ENCODE measurements around the gene GALK2.
"Not testable (repeated sequence)": the region's sequence is repeated elsewhere in the genome, so short reads cannot be mapped to it uniquely, and the experiment has no call there.

GALK2 gene

DNA sequence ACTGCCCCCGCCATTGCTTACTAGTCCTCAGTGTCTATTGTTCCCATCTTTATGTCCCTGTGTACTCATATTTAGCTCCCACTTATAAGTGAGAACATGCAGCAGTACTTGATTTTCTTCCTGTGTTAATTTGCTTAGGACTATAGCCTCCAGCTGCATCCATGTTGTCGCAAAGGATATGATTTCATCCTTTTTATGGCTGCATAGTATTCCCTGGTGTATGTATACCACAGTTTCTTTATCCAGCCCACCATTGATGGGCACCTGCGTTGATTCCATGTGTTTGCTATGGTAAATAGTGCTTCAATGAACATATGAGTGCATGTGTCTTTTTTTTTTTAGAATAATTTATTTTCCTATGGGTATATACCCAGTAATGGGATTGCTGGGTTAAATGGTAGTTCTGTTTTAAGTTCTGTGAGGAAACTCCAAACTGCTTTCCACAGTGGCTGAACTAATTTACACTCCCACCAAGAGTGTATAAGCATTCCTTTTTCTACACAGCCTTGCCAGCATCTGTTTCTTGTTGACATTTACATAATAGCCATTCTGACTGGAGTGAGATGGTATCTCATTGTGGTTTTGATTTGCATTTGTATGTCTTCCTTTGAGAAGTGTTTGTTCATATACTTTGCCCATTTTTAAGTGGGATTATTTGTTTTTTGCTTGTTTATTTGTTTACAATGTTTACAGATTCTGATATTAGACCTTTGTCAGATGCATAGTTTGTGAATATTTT lies 53.7 kb downstream of the GALK2 start:
- DNase-seq (ENCODE audit: low spot score) = no peak

DNA sequence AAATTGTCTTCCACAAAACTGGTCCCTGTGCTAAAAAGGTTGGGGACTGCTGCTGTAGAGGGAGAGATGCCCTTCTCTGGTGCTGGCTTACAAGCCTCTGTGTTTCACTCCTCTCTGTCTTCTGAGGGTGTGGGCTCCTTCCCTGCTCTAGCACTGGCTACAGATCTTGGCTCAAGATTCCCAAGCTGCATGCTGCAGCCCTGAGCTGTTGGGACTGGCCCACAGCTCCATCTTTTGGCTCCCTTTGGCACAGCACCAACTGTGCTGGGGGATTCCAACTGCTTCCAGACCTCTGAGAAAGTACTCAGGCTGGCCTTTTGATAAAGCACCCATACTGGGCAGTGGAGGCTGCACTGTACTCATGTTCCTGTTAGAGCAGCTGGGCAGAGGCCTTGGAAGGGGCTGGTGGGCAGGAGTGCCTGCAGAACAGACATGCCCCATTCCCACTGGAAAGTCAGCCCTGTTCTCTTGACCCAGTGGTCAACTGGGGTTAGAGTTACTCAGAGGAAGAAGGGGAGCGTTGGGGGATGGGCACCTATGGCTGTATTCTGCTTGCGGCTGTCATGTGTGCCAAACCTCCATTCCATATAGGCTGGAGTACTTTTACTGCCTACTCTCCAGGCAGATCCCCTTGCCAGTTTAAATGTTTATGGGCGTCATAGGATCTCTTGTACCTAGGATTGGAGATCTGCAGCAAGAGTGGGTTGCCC lies 55.7 kb downstream of the GALK2 start:
- peak; percentile 69 for DNase-seq (ENCODE audit: low spot score)

DNA sequence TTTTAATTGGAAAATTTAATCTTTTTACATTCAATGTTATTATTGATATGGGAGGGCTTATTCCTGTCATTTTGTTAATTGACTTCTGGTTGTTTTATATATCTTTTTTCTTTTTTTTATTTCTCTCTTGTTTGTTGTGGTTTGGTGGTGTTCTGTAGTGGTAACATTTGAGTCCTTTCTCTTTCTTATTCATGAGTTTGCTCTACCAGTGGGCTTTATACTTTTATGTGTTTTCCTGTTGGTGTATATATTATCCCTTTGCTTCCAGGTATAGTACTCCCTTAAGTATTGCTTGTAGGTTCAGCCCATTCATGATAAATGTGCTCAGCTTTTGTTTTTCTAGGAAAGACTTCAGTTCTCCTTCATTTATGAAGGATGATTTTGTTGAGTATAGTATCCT lies 57.6 kb downstream of the GALK2 start:
- no peak for DNase-seq (ENCODE audit: low spot score)

DNA sequence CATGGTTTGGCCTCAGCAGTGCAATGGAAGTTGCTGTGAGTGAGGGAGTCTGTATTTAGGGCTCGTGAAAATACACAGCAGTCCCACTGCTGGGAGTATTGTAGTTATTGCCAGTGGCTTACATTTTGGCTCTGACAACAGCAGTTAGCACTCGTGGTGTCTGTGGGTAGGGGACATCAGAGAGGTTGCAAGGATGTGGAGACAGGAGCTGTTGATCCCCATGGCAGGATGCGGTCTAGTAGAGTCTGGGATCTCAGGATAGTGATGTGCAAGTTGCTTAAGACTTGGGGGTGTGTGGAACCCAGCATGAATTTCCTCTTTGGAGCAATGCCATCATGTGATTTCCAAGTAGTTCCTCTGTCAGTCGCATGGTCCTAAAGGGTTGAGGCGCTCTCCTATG lies 59.9 kb downstream of the GALK2 start:
- DNase-seq (ENCODE audit: low spot score) = no peak

- no peak for DNase-seq (ENCODE audit: low spot score)
Measured at GRCh38 chr15:49232236-49232806, 62.3 kb downstream of the GALK2 start.

DNA sequence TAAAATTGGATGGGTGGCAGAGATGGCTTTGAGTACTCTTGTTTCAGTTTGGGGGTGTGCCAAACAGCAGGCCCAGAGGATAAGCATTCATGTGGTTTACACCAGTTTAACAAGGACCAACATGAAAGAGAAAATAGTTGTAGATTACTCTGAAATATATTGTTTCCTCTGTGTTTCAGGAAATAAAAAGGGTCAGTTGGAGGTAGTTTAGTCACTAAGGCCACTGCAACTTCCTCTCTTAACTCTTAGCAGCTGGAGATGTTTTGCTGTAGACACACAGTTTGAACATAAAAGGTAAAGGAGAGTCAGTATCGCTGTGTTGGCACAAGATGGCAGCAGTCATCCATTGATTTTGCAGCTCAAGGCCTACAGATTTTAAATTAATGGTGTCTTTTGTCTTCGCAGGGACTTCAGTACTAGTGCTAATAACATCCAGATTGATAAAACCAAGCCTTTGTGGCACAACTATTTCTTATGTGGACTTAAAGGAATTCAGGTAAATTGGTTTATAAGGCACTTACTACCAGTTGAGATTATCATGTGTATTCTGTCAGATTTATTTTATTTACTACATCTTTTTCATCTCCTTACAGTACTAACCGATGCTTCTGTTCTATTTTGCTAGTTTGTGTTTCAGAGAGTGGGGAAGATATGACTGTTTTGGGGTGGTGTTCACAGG lies 65.5 kb downstream of the GALK2 start:
- peak; percentile 71 for DNase-seq (ENCODE audit: low spot score)

GRCh38 chr15:49236869-49237268 lies 66.8 kb downstream of the GALK2 start:
- no peak for DNase-seq (ENCODE audit: low spot score)

DNA sequence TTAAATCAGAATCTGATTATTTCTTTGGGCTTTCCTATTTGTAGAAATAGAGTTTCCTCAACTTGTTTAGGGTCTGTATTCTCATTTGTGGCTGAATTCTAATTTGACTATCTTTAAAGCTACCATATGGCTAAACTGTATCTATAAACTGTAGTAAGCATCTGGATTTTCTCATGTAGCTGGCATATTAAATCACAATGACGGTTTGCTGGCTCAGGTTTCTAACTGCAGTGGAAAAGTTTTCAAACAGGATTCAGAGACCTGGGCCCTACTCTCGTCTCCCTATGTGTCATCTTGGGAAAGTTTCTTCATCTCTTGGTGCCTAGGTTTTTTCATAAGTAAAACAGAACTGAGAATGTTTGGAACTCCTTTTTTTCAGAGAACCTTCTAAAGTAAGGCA lies 68.3 kb downstream of the GALK2 start:
- no peak for DNase-seq (ENCODE audit: low spot score)

DNA sequence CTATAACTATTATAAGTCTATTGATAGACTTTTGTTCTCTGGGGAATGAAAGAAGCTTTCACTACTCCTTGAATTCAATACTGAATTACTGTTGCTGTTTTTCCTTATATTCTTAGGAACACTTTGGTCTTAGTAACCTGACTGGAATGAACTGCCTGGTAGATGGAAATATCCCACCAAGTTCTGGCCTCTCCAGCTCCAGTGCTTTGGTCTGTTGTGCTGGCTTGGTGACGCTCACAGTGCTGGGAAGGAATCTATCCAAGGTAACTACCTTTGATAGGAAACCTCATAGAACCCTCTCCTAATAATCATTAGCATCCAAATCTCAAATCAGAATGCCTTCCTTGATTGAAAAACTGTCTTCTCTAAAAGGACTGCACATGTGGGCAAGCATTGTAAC lies 69.1 kb downstream of the GALK2 start:
- DNase-seq (ENCODE audit: low spot score) = no peak

GRCh38 chr15:49242820-49243219 lies 72.8 kb downstream of the GALK2 start:
- no peak for DNase-seq (ENCODE audit: low spot score)

DNA sequence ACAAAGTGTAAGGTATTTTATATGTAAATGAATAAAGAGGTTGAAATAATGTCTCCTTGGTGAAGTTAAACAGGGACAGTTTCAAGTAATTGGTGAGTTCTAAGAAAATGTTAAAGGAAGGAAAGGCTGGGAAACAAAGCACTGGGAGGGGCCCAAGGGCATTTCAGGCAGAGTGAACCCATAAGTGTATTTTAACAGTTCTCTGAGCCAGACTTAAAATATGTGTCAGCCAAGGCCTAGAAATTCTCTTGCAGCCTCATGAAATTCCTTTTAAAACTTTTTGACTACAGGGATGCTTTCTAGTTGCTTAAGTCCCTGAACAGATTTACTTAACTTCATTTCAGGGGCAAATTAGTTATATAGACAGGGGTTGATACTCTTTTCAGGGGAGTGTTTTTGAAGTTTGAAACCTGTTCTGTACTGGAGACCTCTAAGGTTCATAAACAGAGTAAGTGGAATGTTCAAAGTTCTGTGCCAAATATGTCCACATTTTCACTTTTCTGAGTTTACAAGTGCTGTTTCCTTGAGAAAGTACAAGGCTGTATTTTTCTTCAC lies 77.6 kb downstream of the GALK2 start:
- DNase-seq (ENCODE audit: low spot score) = no peak

DNA sequence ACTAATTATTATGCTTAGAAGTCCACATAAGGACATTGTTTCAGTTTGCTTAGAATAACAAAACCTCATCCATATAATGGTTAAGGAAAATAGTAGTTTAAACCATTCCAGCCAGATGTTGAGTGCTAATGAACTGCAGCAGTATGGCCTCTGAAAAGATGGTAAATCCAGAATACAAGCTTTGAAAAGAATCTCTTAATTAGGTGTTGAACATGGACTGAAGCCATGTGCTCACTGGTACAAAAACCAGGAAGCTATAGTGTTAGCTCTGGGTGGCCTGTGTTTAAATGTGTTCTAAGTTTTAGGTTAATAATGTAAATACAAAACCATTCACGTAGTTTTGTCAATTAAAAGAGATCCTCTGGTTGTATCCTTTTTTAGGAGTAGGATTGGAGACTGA lies 78.2 kb downstream of the GALK2 start:
- no peak for DNase-seq (ENCODE audit: low spot score)

DNA sequence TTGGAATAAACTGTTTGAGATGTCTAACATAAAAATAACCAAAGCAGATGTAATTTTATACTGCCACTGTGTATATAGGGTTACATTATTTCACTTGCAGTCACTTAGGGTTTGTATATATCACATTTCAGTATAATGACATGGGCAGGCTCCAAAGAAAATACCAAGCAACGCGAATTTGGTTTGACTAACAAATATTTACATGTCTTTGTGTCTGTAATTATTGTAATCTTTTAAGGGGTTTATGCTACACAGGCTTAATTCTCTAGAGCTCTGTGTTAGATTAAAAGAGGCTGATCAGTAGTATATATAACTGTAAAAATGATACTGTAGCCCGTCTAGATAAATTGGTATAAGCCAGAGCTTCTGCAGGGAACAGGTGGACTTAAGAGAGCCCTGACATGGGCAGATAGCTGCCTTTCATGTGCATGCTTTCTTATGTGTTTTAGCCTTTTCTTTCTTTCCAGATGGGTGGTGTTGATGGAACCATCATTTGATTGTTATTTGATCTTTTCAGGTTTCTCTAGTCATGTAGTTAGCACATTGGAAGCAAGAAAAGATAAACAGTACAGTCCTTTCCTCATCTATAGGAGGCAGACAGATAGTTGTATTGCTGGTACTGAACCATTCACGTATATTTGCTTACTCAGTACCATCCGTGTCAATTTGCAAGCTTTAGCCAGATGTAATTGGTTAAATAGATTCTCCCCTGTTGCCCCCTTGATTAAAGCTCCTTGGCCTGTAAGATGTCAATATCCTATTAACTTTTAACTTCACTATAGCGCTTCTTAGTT lies 86.1 kb downstream of the GALK2 start:
- DNase-seq (ENCODE audit: low spot score) = no peak

GRCh38 chr15:49265117-49265516 lies 95.1 kb downstream of the GALK2 start:
- DNase-seq (ENCODE audit: low spot score) = not testable (repeated sequence)

GRCh38 chr15:49265911-49266310 lies 95.9 kb downstream of the GALK2 start:
- no peak for DNase-seq (ENCODE audit: low spot score)

GRCh38 chr15:49270541-49271421 lies 100.7 kb downstream of the GALK2 start:
- DNase-seq (ENCODE audit: low spot score) = no peak

DNA sequence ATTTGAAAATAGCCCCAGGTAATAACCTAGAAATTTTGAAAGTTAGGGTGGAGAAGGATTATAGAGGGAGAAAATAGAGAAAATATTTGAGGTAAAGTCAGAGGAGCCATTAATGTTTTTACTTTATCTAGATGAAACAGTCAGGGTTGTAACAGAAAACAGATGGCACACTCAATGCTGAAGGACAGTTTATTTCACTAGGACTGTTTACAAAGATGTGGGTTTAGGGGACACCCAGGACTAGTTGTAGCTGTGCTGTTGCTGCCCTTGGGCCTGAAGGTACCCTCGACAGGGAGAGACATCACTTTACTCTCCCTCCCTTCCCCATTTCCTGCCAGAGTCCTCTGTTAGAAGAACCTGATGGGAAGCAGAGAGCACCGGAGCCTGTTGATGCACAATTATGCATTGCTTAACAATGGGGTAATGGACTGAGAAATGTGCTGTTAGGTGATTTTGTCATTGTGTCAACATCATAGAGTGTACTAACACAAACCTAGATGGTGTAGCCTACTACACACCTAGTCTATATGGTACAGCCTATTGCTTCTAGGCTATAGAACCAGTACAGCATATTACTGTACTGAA lies 103.8 kb downstream of the GALK2 start:
- DNase-seq (ENCODE audit: low spot score) = no peak

DNA sequence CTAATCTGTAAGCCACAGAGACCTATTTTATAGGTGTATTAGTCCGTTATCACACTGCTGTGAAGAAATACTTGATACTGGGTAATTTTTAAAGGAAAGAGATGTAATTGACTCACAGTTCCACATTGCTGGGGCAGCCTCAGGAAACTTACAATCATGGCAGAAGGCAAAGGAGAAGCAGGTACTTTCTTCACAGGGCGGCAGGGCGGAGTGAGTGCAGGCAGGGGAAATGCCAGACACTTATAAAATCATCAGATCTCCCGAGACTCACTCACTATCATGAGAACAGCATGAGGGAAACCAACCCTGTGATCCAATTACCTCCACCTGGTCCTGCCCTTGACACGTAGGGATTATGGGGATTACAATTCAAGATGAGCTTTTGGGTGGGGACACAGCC lies 108.7 kb downstream of the GALK2 start:
- no peak for DNase-seq (ENCODE audit: low spot score)

DNA sequence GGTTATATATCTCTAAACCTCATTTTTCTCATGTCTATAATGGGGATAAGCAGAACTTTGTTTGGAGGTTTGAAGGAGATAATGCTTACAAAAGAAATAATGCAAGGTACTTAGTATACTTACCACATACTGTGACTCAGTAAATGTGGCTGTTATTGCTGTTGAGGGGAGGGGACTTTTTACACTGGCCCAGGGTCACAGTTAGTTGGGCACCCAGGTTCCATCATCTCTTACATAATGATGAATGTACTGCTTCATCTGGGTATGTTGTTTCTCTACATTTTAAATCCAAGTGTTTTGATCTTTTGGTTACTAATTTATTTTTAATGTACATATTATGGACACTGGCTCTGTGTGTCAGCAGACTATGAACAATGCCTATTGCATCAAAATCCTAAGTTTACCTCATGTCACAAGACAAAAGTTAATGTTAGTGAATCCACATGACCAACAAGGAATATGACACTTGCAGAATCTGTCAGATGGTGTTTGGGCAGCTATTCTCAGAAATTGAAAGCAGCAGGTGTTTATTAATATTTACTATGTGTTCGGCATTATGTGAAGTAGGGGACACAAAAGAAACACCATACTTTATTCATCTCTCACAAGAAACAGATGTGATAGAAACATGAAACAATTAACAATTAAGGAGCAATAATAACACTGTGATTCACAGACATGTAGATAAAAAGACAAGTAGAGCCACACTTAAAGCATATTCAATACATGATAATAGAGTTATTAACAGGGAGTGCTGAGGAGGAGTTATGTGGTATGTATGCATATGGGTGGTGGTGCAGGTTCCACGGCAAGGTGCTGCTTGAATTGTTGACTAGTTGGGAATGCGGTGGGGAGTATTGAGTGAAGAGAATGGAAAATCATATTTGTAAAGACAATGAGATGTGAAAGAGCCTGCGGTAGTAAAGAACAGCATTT lies 109.7 kb downstream of the GALK2 start:
- DNase-seq (ENCODE audit: low spot score) = no peak

Measured in cerebellar cortex (tissue), 1 donor.